GM19193 (cell line): ENCODE measurements around the gene CSMD2.

Experiments used
- POLR2A ChIP-seq: IDR thresholded peaks from 4 replicates; pipeline ENCODE4 v1.6.1; 2011; ENCODE audit not compliant: insufficient read depth, insufficient read length; ENCODE audit errors: extremely low read depth

Gene CSMD2

DNA sequence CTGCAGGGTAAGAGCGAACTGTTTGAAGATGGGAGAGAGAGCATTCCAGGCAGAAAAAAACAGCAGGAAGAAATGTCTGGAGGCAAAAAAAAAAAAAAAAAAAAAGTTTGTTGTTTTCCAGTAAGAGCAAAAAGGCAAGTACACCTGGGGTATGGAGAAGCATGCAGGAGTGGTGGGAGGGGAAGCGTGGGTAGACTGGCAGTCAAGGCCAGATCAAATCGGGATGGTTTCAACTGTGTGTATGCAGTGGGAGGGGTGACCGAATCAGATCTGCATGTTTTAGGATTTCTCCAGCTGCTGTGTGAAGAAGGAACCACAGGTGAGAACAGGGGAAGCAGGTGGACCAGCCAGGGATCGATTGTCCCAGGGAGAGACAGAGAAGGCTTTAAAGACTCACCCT is 34.7 kb downstream of the CSMD2 start:
- TF ChIP-seq POLR2A = no peak

DNA sequence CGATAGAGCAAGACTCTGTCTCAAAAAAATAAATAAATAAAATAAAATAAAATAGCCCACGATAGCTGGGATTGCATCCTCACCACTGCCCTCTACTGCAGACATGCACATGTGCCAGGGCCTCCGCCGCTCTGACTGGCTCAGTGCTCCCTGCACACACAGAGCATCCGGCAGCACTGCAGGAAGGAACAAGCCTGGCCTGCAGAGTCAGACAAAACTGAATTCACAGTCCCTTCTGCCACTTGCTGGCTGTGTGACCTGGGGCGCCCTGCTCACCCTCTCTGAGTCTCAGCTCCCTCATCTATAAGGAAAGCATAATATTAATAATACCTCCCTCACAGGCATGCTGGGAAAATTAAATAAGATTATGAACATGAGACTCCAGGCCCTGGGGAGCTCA is 35.4 kb downstream of the CSMD2 start:
- TF ChIP-seq POLR2A = no peak

DNA sequence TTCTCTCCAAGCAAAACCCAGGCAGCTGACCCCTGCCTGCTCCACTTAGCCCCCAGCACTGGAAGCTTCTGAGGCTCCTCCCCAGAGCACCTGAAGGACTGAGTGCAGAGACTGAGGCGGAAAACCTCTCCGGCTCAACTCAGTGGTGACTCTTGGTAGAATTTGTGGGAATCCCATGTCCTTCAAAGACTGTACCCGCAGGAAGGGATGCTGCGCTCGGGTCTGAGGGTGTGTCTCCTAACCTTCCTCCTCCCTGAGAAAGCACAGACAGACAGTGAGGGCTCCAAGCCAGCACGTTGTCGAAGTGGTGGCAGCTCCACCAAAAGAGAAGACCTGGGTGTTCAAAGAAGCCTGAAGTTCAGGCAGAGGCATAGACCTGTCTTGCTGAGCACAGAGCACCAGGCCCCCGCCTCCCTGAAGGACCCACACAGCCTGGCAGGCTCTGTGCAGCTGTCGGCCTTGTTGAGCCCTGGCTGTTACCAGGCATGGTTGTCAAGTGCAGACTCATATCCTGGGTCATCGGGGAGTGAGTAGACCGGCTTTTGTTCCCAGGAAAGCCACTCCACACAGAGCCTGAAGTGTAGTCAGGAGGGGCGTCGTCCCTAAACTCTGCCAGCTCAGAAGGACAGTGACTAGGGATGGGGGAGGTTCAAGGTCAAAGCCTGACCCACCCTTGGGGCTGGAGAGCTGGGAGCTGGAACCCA is 36.7 kb downstream of the CSMD2 start:
- no peak for TF ChIP-seq POLR2A

DNA sequence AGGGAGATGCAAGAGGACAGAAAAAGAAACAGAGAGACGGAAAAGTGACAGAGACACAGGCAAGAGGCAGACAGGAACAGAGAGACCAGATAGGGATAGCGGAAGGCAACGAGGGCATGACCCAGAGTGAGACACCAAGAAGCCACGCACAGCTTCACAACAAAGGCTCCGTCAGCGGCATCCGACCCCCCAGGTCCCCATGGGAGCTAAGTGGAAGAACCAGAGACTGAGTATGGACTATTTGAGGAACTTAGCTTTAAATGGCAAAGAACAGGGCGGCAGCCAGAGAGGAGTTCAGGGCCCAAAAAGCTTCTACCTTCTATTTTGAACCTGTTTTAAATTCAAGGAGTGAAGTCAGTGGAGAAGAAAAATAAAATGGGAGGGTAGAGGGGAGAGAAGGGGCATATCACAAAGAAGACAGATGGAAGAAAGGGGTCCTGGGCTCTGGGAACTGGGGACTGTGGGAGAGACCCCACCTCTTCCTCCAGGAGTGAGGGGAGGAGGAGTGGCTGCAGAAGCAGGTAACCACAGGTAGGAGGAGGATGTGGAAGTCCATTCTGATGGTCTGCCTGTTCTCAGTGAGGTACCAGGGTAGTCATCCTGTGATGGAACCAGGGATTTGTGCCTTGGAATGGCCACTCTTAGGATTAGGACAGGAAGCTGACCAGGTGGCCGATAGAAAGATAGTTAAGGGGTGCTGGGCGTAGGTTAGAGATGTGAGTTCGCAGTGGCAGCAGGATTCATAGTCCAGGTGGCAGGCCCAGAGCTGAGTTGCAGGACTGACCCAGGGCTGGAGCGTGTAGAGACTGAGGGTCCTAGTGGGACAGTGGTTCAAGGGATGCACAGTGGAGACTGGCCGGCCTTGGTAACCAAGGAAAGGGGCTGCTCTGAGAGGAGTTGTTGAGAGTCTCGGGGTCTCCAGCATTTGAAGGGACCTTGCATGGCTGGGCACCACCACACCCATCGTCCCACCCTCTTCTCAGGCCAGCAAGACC is 37.7 kb downstream of the CSMD2 start:
- no peak for TF ChIP-seq POLR2A

DNA sequence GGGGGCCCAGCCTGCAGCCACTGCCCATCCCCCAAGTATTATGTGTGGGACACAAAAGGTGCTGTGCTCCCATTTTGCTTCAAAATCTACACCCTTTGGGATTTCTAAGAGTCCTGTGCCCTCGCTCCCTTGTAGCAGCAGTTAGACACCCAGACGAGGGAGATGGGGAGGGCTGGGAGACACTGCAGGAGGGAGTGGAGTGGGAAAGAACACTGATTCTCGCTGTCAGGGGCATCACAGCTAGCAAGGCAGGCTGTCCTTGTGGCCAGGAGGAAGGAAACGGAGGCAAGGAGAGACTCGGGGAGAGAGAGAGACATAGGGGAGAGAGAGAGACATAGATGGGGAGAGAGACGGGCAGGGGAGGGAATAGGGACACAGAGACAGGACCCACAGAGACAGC is 38.5 kb downstream of the CSMD2 start:
- no peak for TF ChIP-seq POLR2A

DNA sequence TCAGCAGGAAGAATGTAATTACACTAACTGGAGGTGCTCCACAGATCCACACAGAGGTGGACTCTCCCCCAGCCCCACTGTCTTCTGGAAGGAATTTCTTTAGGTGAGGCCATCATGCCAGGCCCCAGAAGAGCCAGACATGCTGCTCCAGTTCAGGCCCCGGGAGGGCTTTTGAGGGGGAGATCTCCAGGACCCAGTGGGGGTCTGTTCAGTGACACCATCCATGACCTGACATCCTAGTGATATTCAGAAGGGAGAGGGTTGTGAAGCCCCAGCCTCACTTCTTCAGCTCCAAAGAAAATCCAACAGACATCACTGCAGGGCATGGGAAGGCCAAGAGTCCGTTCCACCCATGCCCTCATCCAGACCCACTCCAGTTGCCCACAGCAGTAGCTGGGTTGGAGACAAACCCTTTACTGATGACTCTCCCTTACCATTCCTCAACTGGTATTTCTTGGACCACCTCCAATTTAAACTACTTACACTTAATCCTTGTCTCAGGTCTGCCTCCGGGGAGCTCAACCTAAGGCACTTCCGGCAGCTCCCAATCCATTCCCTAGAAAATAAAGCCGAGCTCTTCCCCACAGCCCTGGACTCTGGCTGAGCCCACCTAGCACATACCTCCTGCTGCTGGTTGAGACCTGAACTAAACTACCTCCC is 39.2 kb downstream of the CSMD2 start:
- no peak for TF ChIP-seq POLR2A

DNA sequence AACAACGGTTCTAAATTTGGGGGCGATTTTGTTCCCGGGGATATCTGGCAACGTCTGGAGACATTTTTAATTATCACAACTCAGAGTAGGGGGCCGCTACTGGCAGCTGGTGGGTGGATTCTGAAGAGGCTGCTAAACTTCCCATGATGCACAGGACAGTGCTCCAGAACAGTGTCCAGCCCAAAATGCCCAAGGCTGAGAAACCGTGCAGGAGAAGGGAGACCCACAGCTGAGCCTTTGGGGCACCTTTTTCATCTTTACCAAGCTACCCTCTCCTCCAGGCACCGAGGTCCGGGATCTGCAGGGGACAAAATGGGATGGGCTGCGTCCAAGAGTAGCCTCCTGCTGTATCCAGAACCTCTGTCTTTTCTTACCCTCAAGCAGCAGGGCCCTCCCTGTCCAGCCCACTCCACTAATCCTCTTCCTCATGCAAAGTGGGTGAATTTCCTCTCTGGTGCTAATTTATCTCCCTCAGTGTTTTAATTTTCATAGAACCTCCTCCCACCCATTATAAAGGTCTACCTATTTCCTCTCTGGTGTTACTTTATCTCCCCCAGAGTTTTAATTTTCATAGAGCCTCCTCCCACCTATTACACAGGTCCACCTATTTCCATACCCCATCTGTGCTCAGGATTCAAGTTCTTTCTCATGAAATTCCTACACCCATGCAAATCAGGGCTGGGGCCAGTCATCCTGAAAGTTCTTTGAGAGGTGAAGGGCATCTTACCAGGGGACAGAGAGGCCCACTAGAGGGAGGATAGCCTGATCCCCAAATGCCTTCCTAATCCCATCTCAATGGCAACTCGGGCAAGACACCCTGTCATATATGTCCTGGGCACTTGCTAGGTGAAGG is 42.7 kb downstream of the CSMD2 start:
- TF ChIP-seq POLR2A = no peak

DNA sequence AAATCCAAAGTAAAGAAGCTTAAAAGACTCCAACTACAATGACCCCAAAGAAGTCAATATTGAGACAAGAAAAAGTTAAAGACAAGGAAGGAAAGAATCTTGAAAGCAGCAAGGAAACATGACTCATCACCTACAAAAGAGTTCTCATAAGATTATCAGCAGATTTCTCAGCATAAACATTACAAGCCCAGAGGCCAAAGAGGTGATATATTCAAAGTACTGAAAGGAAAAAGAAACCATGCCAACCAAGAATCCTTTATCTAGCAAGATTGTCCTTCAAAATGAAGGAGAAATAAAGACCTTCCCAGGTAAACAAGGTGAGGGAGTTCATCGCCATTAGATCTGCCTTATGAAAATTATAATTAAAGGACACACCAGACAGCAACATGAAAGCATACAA is 49.8 kb downstream of the CSMD2 start:
- no peak for TF ChIP-seq POLR2A

DNA sequence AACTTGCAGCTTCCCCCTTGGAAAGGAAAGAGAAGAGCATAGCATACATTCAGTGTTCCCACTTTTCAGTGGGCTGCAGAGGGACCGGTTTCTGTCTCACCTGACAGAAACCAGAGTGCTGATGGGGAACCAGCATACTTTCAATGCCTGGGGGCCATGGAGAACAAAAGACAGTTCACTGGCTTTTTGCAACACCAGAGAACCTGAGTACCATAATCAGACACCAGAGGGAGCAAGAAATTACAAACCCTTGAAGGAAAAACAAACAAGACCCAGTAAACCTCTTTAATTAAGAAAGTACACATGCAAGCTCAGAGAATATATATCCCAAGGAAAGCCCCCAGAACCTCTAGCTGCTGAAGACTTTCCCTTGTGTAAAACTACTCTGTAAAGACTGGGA is 51.1 kb downstream of the CSMD2 start:
- TF ChIP-seq POLR2A = no peak

DNA sequence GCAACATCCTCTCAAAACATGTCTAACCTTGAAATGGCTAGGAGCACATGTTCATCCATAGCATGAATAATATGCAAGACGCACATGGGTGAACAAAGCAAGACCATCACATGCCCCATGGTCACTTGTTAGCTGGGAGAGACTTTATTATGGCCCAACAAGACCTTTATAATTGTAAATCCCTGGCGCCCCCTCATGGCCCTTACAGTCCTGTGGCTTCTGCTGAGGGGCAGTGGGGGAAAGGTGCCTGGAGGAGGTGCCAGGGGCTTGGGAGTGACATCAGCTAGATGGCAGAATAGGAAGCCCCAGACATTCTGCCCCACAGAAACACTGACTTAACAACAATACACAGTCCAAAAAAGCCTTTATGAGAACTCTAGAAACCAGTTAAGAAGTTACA is 51.7 kb downstream of the CSMD2 start:
- no peak for TF ChIP-seq POLR2A

DNA sequence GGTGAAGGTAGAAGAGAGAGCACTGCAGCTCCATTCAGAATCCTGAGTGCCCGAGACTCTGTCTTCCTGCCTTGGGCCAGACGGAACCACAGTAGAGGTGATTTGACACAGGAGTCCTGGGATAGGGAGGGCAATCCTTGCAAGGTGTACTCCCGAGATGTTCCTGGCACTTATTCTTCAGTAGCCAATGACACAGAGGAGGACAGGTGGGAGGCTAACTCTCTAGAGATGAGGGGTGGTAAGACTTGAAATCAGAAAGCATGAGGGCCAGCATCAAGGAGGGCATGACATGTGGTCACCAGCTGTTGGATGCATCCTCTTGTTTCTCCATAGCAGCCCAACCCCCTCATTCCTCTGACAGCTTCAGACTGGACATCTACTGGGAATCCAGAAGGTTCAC is 56.3 kb downstream of the CSMD2 start:
- no peak for TF ChIP-seq POLR2A

DNA sequence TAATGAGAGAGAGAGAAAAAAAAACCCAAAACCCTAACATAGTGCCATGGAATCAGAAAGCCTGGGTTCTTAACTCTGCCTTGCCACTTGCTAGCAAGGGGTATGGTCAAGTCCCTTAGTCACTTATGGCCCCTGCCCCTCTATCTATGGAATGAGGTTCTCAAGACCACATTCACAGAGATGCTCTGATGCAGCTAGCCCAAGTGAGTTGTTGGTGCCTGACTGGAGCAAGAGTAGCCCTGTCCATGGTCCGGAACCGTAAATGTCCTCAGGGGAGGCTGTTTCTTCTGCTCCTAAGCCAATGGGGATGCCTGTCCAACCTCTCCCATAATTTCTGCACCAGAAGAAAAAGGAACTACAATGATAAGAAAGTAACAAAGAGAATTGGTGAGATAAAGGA is 56.8 kb downstream of the CSMD2 start:
- no peak for TF ChIP-seq POLR2A

DNA sequence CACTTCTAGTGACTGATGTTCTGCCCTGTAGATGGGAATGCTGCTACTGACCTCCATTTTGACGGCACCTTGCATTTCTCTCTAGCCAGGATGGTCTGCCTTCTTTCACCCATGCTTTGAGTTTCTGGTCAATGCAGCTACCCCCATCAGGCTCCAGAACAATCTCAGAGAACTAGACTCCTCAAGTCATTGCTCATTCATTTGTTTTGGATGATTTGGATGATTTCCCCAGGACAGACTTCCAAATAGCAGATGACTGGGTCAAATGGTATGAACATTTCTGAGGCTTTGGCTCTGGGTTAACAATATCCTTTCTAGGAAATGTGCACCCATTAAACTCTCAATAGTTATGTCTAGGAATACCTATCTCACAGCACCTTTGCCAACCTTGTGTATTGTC is 63.9 kb downstream of the CSMD2 start:
- TF ChIP-seq POLR2A = no peak

DNA sequence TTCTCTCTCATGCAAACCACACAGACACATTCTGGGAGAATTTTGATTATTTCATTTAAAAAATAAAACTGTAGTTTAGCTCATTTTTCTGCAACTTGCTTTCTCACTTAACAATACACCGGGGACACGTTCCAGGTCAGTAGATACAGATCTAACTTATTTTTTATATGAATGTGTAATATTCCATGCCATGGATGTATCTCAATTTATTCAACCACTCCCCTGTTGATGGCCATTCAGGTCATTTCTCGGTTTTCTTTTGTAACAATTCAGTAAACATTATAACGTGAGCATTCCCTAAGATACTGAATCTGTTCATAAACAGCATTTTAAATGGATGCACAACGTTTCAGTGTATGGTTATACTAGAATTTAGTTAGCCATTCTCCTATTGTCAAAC is 64.7 kb downstream of the CSMD2 start:
- TF ChIP-seq POLR2A = no peak
